ENCODE results near the gene SLFN13.
"Not testable (repeated sequence)": the region's sequence is repeated elsewhere in the genome, so short reads cannot be mapped to it uniquely, and the experiment has no call there.

SLFN13 gene

DNA sequence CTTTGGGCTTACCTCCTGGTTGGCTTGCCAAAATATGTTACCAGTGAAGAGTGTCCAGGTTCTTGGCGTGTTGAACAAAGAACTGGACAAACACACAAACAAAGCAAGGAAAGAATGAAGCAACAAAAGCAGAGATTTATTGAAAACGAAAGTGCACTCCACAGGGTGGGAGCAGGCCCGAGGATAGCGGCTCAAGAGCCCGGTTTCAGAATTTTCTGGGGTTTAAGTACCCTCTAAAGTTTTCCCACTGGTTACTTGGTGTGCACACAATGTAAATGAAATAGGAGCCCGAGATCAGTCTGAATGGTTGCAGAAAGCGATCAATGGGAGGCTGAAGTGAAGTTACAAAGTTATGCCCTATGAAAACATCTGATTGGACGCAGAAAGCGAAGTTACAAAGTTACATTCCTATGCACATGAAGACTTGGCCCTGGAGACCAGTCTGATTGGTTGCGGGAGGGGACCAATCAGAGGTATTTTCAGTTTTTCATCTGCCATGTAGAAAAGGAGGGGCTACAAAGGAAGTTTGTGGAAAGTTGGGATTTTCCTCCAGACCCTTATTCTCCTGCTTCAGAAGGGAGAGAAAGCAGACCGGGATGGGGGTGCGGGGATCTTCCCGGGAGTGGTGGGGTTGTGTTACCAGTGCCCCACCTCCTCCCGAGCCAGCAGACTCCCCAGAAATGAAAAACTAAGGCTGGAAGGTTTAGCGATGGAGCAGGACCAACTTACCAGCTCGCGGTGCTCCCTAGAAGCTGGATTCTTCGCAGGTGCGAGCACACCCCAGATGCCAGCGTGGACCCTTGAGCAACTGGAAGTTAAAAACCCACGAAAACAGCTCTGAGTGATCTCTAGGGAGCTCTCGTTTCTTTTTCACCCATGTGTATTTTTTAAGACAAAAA, 16.1 kb downstream of the SLFN13 start, which contains the start of gene SLFN12:
Gene SLFN12, minus strand, starts transcription at position 325 of the 899 bp plus-strand sequence. CDS start 9,472 bp downstream, outside the sequence.
- no peak for DNase-seq

DNA sequence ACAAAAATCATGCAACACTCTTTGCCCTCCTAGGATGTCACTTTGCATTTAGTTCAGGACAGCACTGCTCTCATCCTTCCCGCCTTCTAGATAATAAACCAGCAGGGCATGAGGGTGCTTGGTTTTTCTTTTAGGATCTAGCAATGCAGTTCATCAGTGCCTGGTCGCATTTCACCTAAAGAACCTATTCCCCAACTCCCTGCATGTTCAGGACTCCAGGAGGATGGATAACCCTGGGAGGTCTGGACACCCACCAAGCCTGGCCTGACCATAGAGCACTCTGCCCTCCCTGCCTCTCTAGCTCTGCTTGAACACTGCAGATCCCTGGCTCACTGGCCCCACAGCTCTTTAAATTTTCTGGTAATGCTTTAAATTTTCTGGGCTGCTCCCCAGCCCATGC, 18.9 kb downstream of the SLFN13 start:
- DNase-seq: no peak

DNA sequence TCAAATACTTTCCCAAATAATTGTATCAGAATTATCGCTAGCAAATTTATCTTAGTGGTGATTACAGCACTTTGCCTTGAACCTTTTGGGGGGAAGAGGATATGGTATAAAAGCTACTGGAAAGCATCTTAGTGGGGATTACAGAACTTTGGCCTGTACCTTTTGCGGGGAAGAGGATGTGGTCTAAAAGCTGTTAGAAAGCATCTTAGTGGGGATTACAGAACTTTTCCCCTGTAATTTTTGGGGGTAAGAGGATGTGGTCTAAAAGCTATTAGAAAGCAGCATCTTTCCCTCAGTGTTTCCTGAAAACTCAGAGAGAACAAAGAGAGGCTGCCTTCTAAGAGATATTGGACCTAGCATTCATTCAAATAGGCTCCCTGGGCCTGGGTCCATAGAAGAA, 20.3 kb downstream of the SLFN13 start:
- no peak for DNase-seq

DNA sequence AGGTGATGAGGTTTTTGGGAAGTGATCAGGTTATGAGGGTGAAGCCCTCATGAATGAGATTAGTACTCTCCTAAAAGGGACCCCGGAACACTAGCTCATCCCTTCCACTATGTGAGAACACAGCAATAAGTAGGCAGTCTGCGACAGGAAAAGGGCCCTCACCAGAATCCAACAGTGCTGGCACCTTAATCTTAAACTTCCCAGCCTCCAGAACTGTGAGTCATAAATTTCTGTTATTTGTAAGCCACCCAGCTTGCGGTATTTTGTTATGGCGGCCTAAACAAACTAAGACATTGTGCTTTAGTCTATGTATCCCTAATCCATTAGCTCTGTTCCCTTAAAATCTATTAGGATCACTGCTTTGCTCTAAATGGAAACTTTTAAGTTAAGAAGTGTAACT, 24.8 kb downstream of the SLFN13 start:
- DNase-seq: no peak

DNA sequence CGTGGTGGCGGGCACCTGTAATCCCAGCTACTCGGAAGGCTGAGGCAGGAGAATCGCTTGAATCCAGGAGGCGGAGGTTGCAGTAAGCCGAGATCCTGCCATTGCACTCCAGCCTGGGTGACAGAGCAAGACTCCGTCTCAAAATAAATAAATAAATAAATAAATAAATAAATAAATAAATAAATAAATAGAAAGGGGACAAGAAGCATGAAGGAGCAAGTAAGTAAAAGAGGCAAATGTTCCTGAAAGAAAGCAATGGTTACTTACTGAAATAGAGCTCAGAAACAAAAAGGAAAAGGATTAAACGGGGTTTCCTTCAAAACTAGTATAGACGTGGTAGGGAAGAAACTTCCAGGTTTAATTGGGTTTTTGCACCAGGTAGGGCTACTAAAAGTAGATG, 27.5 kb downstream of the SLFN13 start:
- DNase-seq: not testable (repeated sequence)

DNA sequence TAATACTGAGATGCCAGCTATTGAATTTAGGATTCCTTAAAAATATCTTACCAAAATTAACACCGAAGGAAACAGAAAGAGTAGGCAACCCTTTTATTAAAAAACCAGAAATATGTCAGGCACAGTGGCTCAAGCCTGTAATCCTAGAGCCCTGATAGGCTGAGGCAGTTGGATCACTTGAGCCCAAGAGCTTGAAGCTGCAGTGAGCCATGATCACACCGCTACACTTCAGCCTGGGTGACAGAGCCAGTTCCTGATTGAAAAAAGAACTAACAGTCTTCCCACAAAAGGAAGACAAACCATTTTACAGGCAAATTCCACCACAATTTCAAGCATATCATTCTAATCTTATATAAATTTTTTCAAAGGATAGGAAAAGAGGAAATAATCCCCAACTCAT, 31.9 kb downstream of the SLFN13 start:
- DNase-seq: no peak

DNA sequence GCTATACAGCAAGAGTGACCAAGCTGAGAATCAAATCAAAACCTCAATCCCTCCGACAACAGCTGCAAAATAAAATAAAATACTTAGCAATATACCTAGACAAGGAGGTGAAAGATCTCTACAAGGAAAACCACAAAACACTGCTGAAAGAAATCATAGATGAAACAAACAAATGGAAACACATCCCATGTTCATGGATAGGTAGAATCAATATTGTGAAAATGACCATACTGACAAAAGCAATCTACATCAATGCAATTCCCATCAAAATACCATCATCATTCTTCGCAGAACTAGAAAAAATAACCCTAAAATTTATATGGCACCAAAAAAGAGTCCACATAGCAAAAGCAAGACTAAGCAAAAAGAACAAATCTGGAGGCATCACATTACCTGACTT, 33.9 kb downstream of the SLFN13 start:
- DNase-seq: not testable (repeated sequence)

DNA sequence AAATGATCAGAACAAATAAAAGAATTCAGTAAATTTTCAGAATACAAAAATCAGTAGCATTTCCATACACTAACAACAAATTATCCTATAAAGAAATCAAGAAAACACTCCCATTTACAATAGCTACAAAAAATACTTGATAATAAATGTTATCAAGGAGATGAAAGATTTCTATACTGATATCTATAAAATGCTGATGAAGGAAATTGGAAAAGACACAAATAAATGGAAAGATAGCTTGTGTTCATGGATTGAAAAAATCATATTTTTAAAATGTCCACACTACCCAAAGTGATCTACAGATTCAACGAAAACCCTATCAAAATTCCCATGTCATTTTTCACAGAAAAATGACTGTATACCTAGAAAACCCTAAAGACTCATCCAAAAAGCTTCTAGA, 34.3 kb downstream of the SLFN13 start:
- DNase-seq: no peak

DNA sequence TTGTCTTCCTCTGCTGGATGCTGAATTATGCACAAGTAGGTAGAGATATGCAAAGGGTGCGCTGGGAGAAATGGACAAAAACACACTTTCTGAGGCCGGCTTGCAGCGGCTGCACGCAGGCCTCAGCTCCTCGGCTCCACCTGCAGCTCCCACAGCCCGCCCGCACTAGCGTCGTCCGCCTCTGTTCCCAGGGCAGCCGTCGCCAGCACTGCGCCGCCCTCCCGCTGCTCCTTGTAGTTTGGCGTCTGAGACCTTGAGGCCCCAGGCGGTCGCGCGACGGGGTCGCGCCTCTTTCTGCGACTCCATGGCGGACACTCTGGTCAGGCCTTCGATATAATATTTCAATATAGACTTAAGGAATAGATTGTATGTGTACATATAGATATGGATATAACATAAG, 41.0 kb downstream of the SLFN13 start:
- no peak for DNase-seq

DNA sequence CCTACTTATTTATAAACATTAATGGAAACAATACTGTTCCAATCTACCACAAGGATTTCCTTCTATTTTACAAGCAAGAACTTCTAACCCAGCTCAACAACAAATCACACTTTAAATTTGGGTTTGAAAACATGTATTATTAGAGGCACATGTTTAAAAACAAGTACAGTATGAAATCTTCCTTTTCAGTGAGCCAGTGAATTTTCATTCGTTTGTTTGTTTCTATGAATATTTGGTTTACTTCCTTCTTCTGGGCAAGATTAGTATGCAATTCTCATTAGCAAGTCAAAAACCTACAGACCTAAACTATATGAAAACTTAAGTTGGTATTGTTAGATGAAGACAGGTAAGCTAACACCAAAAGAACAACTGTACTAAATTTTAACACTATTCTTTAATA, 42.0 kb downstream of the SLFN13 start:
- no peak for DNase-seq

DNA sequence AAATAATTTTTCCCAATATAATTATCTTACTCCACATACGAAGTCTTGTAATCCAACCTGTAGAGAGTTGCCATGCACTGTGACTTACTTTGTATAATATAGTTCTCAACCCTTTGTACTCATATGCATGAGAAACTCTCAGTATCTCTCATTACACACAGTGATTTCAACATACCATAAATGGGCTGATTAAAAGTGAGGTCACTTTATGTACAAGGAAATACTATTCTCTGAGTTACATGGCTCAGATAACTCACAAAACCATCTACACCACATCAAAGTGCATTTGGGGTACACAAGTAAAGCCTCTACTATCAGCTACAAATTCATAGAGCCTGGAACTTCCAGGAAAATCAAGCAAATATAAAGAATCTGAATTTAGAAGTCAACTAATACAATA, 44.2 kb downstream of the SLFN13 start:
- DNase-seq: no peak

DNA sequence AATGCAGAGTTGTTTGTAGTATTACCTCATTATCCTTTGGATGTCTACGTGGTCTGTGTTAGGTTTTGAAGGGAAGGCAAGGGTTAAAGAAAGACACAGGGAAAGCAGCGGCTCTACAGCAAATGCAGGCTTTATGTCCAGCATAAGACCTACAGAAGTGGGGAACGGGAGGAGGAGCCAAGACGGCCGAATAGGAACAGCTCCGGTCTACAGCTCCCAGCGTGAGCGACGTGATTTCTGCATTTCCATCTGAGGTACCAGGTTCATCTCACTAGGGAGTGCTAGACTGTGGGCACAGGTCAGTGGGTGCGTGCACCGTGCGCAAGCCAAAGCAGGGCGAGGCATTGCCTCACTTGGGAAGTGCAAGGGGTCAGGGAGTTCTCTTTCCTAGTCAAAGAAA, 54.8 kb downstream of the SLFN13 start:
- not testable (repeated sequence) for DNase-seq

DNA sequence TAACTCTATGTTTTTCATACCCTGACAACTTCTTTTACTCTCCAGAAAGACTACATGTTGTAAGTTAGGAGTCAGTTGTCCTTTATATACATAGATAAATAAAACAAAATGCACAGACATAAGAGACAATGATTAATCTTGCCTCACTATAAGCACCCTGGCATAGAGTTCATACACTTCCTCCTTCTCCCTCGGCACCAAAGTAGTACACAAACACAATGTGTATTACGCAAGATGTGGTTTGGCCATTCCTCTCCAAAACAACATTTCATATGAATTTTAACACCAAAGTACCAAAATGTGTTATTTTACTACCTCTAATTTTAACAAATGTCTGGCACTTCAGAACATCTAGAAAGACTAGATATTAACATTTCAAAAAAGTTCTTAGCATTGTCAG, 57.9 kb downstream of the SLFN13 start:
- no peak for DNase-seq

DNA sequence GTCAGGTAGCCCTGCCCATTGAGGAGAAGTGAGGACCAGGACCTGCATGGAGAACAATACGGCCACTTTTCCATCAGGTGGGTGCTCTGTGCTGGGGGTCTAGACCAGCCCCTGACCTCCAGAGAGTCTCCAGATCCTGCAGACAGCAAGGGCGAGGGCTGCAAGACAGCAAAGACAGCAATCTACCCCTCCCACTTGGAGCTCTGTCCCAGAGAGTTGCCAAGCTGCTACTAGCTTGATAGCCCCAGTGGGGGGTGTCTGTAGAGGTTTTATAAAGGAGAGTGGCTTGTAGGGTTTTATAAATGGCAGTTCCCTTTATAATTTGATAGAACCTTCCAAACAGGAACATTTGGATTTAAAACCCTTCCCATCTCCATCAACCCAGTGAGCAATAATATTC, 58.4 kb downstream of the SLFN13 start:
- DNase-seq: no peak

DNA sequence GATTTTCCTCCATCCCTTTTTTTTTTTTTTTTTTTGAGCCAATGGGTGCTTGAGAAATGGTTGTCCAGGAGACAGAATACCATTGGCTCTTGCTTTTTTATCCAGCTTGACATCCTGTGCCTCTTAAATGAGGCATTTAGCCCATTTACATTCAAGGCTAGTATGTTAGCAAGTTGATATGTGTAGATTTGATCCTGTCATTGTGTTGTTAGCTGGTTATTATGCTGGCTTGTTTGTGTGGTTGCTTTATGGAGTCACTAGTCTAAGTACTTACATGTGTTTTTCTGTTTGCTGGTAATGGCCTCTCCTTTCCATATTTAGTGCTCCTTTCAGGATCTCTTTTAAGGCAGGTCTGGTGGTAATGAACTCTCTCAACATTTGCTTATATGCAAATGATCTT, 61.1 kb downstream of the SLFN13 start:
- no peak for DNase-seq

Data from NCI-H187 (cell line).